ENCODE measurements around the gene GAB3. TPM values are rescaled to one million over a fixed set of nuclear protein-coding genes. Genes with fewer than 3 reads are reported as not detected.

GAB3 gene
- total RNA-seq, 4 donors from 2014 or later, result 3.5 to 7.4 (median 5.0) TPM

DNA sequence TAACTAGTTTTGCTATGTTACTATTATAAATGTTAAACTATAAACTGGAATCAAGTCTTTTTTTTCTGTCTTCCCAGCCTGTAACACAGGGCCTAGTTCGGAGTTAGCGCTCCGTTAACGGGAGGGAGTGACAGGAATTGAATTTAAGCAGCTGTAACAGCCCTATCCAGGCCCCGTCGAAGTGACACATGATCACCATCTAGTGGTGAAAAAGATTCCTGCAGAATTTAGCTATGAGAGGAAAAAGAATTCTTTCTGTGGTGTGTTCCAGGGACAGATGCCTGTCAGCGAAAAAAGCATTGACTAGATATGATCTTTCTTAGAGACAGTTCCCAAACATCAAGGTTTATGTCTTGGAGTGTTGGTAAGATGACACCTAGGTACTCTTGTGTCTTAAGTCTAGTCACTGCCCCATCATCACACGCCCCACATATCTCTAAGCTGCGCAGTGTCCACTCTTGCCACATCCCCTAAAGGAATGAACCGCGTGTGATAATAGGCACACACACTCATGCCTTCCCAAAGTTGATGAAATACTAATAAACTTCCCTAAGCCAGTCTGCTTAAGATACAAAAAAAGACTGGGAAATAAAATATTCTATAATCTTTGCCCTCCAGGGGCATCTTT, 2.1 kb downstream of the GAB3 start:
- peak in 1 of 3 donors; percentile 58 for DNase-seq
- Histone ChIP-seq H3K9me3 (no peaks in the 10 kb centered on the region), H3K36me3 (no peaks in the 10 kb centered on the region), H3K27me3 (no peaks in the 10 kb centered on the region), H3K27ac (peak overlapping the region in 1 of 4 donors; percentile 3), H3K4me1 (no peaks in the 10 kb centered on the region), H3K4me3 (peak overlapping the region in 1 of 4 donors; percentile 60)
- no peak for TF ChIP-seq POLR2A (IDR thresholded peaks at IDR 0.05)
- TF ChIP-seq, protein P1, sequence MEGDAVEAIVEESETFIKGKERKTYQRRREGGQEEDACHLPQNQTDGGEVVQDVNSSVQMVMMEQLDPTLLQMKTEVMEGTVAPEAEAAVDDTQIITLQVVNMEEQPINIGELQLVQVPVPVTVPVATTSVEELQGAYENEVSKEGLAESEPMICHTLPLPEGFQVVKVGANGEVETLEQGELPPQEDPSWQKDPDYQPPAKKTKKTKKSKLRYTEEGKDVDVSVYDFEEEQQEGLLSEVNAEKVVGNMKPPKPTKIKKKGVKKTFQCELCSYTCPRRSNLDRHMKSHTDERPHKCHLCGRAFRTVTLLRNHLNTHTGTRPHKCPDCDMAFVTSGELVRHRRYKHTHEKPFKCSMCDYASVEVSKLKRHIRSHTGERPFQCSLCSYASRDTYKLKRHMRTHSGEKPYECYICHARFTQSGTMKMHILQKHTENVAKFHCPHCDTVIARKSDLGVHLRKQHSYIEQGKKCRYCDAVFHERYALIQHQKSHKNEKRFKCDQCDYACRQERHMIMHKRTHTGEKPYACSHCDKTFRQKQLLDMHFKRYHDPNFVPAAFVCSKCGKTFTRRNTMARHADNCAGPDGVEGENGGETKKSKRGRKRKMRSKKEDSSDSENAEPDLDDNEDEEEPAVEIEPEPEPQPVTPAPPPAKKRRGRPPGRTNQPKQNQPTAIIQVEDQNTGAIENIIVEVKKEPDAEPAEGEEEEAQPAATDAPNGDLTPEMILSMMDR (IDR thresholded peaks at IDR 0.05), result peak; percentile 62 to 68 (median 66)

DNA sequence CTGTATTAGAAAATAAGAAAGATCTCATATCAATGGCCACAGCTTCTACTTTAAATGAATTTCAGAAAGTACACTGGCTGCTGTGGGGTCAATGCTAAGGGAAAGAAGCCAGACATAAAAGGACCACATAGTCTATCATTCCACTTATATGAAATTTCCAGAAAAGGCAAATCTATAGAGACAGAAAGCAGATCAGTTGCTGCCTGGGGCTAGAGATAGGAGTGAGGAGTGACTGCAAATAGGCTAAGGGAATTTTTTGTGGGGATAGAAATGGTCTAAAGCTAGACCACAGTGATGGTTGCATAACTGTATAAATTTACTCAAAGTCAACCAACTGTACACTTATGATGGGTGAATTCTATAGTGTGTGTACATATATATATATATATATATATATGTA, 8.3 kb downstream of the GAB3 start:
- H3K27me3 ChIP-seq, result no peaks in the 10 kb centered on the region
- TF ChIP-seq POLR2A (IDR thresholded peaks at IDR 0.05), result no peak
- TF ChIP-seq, protein P1 (IDR thresholded peaks at IDR 0.05), result no peak

DNA sequence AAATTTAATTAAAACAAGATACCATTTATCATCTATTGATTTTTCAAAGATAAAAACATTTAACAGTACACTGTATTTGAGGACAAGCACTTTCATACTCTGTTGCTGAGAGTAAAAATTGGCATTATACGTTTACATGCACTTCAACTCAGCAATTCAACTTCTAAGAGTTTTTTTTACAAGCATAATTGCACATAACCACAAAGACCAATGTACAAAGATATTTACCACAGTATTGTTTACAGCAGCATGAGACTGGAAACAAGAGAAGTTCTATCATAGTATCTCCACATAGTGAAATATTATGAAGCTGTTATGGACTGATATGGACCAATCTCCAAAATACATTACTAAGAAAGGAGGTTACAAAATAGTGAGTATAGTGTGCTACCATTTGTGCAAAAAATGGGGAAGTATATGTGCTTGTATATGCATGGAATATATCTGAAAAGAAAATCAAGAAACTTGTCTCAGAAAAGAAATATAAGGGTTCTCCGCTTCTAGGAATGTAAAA, 10.9 kb downstream of the GAB3 start:
- no peak for DNase-seq
- no peaks in the 10 kb centered on the region for H3K36me3 ChIP-seq
- H3K27me3 ChIP-seq, result no peaks in the 10 kb centered on the region
- no peak for TF ChIP-seq POLR2A (IDR thresholded peaks at IDR 0.05)
- TF ChIP-seq, protein P1 (IDR thresholded peaks at IDR 0.05), result no peak
- no peaks in the 10 kb centered on the region for H3K9me3 ChIP-seq
- H3K4me1 ChIP-seq, result peaks cover 0 to 15% (median 0%) of the 10 kb centered on the region in 4 donors
- H3K4me3 ChIP-seq, result no peak overlapping the region
- H3K27ac ChIP-seq, result peak overlapping the region in 1 of 4 donors; percentile 9

More for the DNA sequence above, 8.3 kb downstream of the GAB3 start:
- Histone ChIP-seq H3K9me3 (no peaks in the 10 kb centered on the region), H3K4me1 (peaks cover 0 to 2% (median 0%) of the 10 kb centered on the region in 4 donors), H3K4me3 (no peak overlapping the region), H3K27ac (no peak overlapping the region), H3K36me3 (no peaks in the 10 kb centered on the region)
- DNase-seq, result no peak

DNA sequence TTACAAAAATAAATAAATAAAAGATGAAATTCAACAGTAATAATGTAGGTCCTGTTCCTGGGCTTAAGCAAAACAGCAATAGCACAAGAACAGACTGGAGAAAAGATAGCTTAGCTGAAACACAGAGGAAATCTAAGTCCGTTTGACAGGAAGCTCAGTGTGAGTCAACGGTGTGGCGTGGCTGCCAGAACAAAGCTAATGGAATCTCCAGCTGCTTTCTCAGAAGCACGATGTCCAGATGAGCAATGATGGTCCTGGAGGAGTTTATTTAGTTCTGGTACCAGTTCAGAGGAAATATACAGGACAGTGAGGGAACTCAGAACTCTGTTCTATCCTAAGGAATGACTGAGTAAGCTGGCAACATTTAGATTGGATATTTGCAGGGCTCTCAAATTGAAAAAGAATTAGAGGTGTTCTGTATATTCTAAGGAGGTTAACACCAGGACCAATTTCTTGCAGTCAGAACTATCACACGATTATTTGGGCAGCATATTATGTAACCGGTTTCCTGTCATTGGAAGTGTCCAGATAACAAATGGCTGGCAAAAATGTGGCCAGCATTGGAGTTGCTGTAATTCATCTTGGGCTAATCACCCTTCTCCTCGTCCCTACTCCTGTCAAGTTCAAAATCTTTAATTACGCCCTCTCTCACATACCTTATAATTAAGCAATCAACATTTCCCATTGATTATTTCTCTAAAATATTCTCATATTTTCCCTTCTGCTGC, 12.7 kb downstream of the GAB3 start:
- Histone ChIP-seq H3K27me3 (no peaks in the 10 kb centered on the region), H3K4me3 (no peak overlapping the region), H3K36me3 (no peaks in the 10 kb centered on the region), H3K9me3 (no peaks in the 10 kb centered on the region), H3K27ac (peak overlapping the region in 3 of 4 donors; percentile 43 to 85 (median 76)), H3K4me1 (peaks cover 0 to 16% (median 0%) of the 10 kb centered on the region in 4 donors)
- DNase-seq, result peak in 1 of 3 donors; percentile 72
- TF ChIP-seq POLR2A (IDR thresholded peaks at IDR 0.05), result no peak
- TF ChIP-seq, protein P1 (IDR thresholded peaks at IDR 0.05), result no peak

DNA sequence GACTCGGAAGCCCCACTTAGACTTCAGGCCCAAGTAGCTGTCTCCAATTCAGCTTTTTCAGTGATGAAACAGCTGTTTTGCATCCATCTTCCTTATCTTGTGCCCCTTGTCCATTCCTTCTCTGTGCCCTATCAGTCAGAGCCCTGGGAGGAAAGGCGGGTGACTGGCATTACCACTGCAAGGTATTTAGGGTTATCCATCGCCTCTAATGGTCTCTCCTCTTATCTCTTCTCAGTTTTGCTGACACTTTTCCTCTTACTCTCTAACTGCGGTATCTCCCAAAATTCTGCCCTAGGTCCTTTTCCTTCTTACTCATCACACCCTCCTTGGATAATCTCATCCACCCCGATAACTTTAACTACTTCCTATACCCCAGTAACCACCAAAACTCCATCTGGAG, 13.7 kb downstream of the GAB3 start:
- TF ChIP-seq, protein P1 (IDR thresholded peaks at IDR 0.05), result no peak
- Histone ChIP-seq H3K9me3 (no peaks in the 10 kb centered on the region), H3K4me3 (no peak overlapping the region), H3K27ac (peak overlapping the region in 3 of 4 donors; percentile 43 to 85 (median 69)), H3K36me3 (no peaks in the 10 kb centered on the region), H3K27me3 (no peaks in the 10 kb centered on the region), H3K4me1 (peaks cover 0 to 16% (median 0%) of the 10 kb centered on the region in 4 donors)
- no peak for DNase-seq
